Endodermal cell (in vitro differentiated cells): Measurements from ENCODE around the gene FMNL2. TPM values are rescaled to one million over a fixed set of nuclear protein-coding genes. Genes with fewer than 3 reads are reported as not detected.

Source experiments
- DNase-seq: peaks from one replicate; pipeline ENCODE4 v3.0.0-alpha.2; 2017
- H3K27ac ChIP-seq: 2 replicates; pipeline ENCODE4 v1.5.1; 2013; ENCODE audit warnings: mild to moderate bottlenecking, low read depth, low read length, moderate library complexity
- H3K27me3 ChIP-seq: 2 replicates; pipeline ENCODE4 v1.6.1; 2013; ENCODE audit warnings: mild to moderate bottlenecking, low read length, moderate library complexity; ENCODE audit not compliant: insufficient read depth, control insufficient read depth, poor library complexity, severe bottlenecking
- H3K36me3 ChIP-seq: 2 replicates; pipeline ENCODE4 v1.7.0; 2013; ENCODE audit warnings: mild to moderate bottlenecking, low read length, moderate library complexity; ENCODE audit not compliant: control insufficient read depth, insufficient read depth
- H3K4me1 ChIP-seq: one replicate; pipeline ENCODE4 v1.7.0; 2013; ENCODE audit warnings: low read length; ENCODE audit not compliant: control insufficient read depth, insufficient read depth
- H3K4me3 ChIP-seq: 2 replicates; pipeline ENCODE4 v1.5.1; 2013; ENCODE audit warnings: mild to moderate bottlenecking, low read length, moderate library complexity
- H3K9ac ChIP-seq: 2 replicates; pipeline ENCODE4 v1.6.1; 2013; ENCODE audit warnings: mild to moderate bottlenecking, low read length, moderate library complexity; ENCODE audit not compliant: poor library complexity, severe bottlenecking; ENCODE audit errors: extremely low read depth
- H3K9me3 ChIP-seq: 2 replicates; pipeline ENCODE4 v1.6.1; 2013; ENCODE audit warnings: mild to moderate bottlenecking, low read length, moderate library complexity; ENCODE audit not compliant: control insufficient read depth
- H3K27ac Mint-ChIP-seq: 2 replicates; pipeline ENCODE4 v1.8.0; 2020; ENCODE audit warnings: mixed read lengths
- H3K27me3 Mint-ChIP-seq: 2 replicates; pipeline ENCODE4 v1.8.0; 2021; ENCODE audit warnings: mild to moderate bottlenecking, mixed read lengths; ENCODE audit not compliant: insufficient read depth
- H3K36me3 Mint-ChIP-seq: 2 replicates; pipeline ENCODE4 v1.8.0; 2020; ENCODE audit warnings: low read depth, mixed read lengths
- H3K4me1 Mint-ChIP-seq: 2 replicates; pipeline ENCODE4 v1.8.0; 2020; ENCODE audit warnings: mixed read lengths
- H3K4me3 Mint-ChIP-seq: 2 replicates; pipeline ENCODE4 v1.8.0; 2020; ENCODE audit warnings: mild to moderate bottlenecking, moderate library complexity, mixed read lengths
- H3K9me3 Mint-ChIP-seq: 2 replicates; pipeline ENCODE4 v1.8.0; 2020; ENCODE audit warnings: mild to moderate bottlenecking, mixed read lengths
- WGBS, 2 experiments: methylation state at CpG; one replicate each; pipeline versions ENCODE4 v1.1.5 to v1.1.7; 2013; ENCODE audit warnings: missing lambda C conversion rate in 2 of 2, mixed read lengths in 1 of 2; ENCODE audit not compliant: insufficient coverage in 1 of 2, insufficient read length in 1 of 2; 5-methylcytosine and 5-hydroxymethylcytosine counted together
- total RNA-seq, 2 donors: library from RNA; stranded (reverse); fragmentation: NEBNext Ultra II Directional in 1 of 2; extraction: Animal tissue kit (Norgen Biotek cat#: 25700) in 1 of 2; gene quantifications; 2 replicates in 1 of 2; 3 replicates in 1 of 2; pipeline ENCODE4 v1.2.1, GENCODE V29; 2021
- TF ChIP-seq, protein P1 (sequence below): fragments of 200-600 bp; sonication (generic); conservative IDR thresholded peaks from 2 replicates; pipeline ENCODE4 v1.5.0; 2021; ENCODE audit warnings: antibody characterized with exemption, mild to moderate bottlenecking

Gene FMNL2
- total RNA-seq, 2 donors from 2014 or later = 49.4 to 51.8 TPM

DNA sequence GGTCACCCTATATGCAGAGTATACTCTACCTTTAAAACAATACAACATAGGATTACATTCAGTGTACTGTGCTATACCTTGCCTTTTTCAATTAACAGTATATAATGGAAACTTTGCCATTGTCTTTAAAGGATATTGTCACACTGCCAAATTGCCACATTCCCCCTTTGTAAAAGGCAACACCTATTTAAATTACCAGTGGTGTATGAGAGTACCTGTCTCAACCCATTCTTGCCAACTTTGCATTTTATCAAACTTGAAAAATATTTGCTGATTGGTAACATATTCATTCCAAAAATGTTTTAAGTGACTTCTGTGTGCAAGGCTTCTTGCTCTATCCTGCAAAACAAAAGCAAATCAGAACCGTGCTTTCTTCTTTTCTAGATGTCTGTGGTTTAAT lies 92.9 kb downstream of the FMNL2 start:
- Mint-ChIP-seq H3K4me1 (peaks cover 37% of the 10 kb centered on the region), H3K9me3 (no peaks in the 10 kb centered on the region), H3K27ac (no peak overlapping the region), H3K36me3 (no peaks in the 10 kb centered on the region), H3K4me3 (no peak overlapping the region), H3K27me3 (peaks cover 14% of the 10 kb centered on the region)
- 83% methylated on average over 1 of the region's 1 CpG; no CpG with 5 or more reads in 1 of the 2 experiments for WGBS, 2 experiments
- Histone ChIP-seq H3K27me3 (no peaks in the 10 kb centered on the region), H3K27ac (no peak overlapping the region), H3K9ac (no peak overlapping the region), H3K9me3 (no peaks in the 10 kb centered on the region), H3K4me1 (peaks cover 5% of the 10 kb centered on the region), H3K4me3 (no peak overlapping the region), H3K36me3 (no peaks in the 10 kb centered on the region)
- TF ChIP-seq, protein P1, sequence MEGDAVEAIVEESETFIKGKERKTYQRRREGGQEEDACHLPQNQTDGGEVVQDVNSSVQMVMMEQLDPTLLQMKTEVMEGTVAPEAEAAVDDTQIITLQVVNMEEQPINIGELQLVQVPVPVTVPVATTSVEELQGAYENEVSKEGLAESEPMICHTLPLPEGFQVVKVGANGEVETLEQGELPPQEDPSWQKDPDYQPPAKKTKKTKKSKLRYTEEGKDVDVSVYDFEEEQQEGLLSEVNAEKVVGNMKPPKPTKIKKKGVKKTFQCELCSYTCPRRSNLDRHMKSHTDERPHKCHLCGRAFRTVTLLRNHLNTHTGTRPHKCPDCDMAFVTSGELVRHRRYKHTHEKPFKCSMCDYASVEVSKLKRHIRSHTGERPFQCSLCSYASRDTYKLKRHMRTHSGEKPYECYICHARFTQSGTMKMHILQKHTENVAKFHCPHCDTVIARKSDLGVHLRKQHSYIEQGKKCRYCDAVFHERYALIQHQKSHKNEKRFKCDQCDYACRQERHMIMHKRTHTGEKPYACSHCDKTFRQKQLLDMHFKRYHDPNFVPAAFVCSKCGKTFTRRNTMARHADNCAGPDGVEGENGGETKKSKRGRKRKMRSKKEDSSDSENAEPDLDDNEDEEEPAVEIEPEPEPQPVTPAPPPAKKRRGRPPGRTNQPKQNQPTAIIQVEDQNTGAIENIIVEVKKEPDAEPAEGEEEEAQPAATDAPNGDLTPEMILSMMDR = no peak
- no peak for DNase-seq

DNA sequence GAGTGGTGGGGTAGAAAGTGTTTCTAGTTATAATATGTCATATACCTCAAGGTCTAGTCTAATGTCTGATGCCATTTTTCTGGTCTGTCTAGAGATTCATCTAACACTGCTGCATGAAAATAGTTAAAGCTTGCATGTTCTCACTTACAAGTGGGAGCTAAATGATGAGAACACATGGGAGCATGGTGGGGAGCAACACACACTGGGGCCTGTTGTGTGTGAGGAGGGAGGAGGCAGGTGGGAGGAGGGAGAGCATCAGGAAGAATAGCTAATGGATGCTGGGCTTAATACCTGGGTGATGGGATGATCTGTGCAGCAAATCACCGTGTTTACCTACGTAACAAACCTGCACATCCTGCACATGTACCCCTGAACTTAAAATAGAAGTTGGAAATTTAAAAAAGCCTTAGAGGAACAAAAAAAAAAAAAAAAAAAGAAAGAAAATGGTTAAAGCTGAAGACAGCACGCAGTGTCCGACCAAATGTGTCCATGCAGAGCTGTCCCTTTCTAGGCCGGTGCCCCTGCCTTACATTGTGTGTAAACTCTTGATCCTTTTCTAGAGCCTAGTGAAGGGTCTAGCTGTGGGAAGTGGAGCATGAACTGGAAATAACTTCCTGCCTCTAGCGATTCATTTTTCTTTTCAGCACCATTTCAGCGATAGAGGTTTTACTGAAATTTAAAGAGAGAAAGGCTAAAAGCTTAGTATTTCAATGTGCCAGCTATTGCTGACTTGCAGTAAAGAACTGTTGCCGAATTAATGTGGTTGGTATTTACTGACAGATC lies 94.0 kb downstream of the FMNL2 start:
- H3K27me3 Mint-ChIP-seq = peaks cover 17% of the 10 kb centered on the region
- no peaks in the 10 kb centered on the region for H3K9me3 Mint-ChIP-seq
- no peaks in the 10 kb centered on the region for H3K36me3 Mint-ChIP-seq
- DNase-seq = no peak
- no peak overlapping the region for H3K4me3 ChIP-seq
- H3K27ac ChIP-seq = no peak overlapping the region
- peaks cover 48% of the 10 kb centered on the region for H3K4me1 Mint-ChIP-seq
- H3K9ac ChIP-seq = no peak overlapping the region
- no peaks in the 10 kb centered on the region for H3K36me3 ChIP-seq
- H3K4me3 Mint-ChIP-seq = no peak overlapping the region
- H3K27me3 ChIP-seq = no peaks in the 10 kb centered on the region
- no peak overlapping the region for H3K27ac Mint-ChIP-seq
- TF ChIP-seq, protein P1 = no peak
- H3K9me3 ChIP-seq = no peaks in the 10 kb centered on the region
- 92 to 94% methylated on average over 5 to 8 of the region's 8 CpGs for WGBS, 2 experiments
- H3K4me1 ChIP-seq = peaks cover 5% of the 10 kb centered on the region

DNA sequence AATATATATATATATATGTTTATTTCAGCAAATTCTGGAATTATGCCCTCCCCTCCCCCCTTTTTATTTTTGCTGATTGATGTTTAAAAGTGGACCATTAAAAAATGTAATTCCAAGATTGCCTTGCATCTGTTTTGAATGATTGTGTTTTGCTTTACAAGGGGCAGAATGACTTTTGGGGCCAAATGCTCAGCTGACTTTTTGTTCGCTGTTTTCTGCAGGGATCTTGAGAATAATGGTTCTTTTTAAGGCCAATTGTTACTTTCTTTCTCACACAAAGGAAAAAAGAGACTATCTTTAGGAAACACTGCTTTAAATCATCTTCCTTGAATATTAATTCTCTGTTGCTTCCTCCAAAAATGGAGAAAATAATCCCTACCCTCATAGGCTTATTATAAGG lies 95.9 kb downstream of the FMNL2 start:
- 95 to 100% methylated on average over 1 of the region's 1 CpG for WGBS, 2 experiments
- H3K4me1 Mint-ChIP-seq = peaks cover 56% of the 10 kb centered on the region
- H3K9me3 Mint-ChIP-seq = no peaks in the 10 kb centered on the region
- no peak overlapping the region for H3K4me3 ChIP-seq
- H3K9me3 ChIP-seq = no peaks in the 10 kb centered on the region
- H3K9ac ChIP-seq = no peak overlapping the region
- DNase-seq = no peak
- no peak overlapping the region for H3K4me3 Mint-ChIP-seq
- H3K27ac Mint-ChIP-seq = no peak overlapping the region
- H3K36me3 ChIP-seq = no peaks in the 10 kb centered on the region
- peaks cover 9% of the 10 kb centered on the region for H3K4me1 ChIP-seq
- H3K27ac ChIP-seq = no peak overlapping the region
- H3K27me3 Mint-ChIP-seq = peaks cover 17% of the 10 kb centered on the region
- no peaks in the 10 kb centered on the region for H3K27me3 ChIP-seq
- no peaks in the 10 kb centered on the region for H3K36me3 Mint-ChIP-seq
- TF ChIP-seq, protein P1 = no peak
